GM18909 (cell line): ENCODE data around the gene NAA60.
"Not testable (repeated sequence)": the region's sequence is repeated elsewhere in the genome, so short reads cannot be mapped to it uniquely, and the experiment has no call there.

ENCODE experiments used
- ATAC-seq: cut with Tn5 transposase; IDR thresholded peaks from one replicate; pipeline ENCODE4 v1.9.1; 2021; ENCODE audit warnings: mild to moderate bottlenecking; ENCODE audit not compliant: unreplicated experiment, poor library complexity

Gene NAA60

GRCh38 chr16:3460585-3460984 lies 17.1 kb downstream of the NAA60 start:
- no peak for ATAC-seq

- no peak for ATAC-seq
These were observed 17.7 kb downstream of the NAA60 start for GRCh38 chr16:3461151-3461550.

GRCh38 chr16:3465301-3465700 lies 21.8 kb downstream of the NAA60 start:
- ATAC-seq = no peak

GRCh38 chr16:3465911-3466584 lies 22.6 kb downstream of the NAA60 start:
- ATAC-seq = no peak

GRCh38 chr16:3467182-3467581 lies 23.7 kb downstream of the NAA60 start:
- ATAC-seq = no peak

GRCh38 chr16:3467921-3468320 lies 24.4 kb downstream of the NAA60 start:
- ATAC-seq = no peak

- no peak for ATAC-seq
These were observed 25.0 kb downstream of the NAA60 start for GRCh38 chr16:3468501-3468900.

- ATAC-seq = no peak
These were observed 26.3 kb downstream of the NAA60 start for GRCh38 chr16:3469736-3470135.

GRCh38 chr16:3470723-3471122 lies 27.2 kb downstream of the NAA60 start:
- no peak for ATAC-seq

GRCh38 chr16:3471518-3472176 lies 28.2 kb downstream of the NAA60 start:
- no peak for ATAC-seq

- ATAC-seq = no peak
These were observed 29.6 kb downstream of the NAA60 start for GRCh38 chr16:3472878-3473595.

GRCh38 chr16:3473596-3473943 lies 30.1 kb downstream of the NAA60 start:
- ATAC-seq = not testable (repeated sequence)

GRCh38 chr16:3474136-3474779 lies 30.8 kb downstream of the NAA60 start:
- no peak for ATAC-seq

- not testable (repeated sequence) for ATAC-seq
These were observed 31.4 kb downstream of the NAA60 start for GRCh38 chr16:3474870-3475269.

GRCh38 chr16:3475604-3476375 lies 32.3 kb downstream of the NAA60 start:
- no peak for ATAC-seq

- no peak for ATAC-seq
These were observed 32.9 kb downstream of the NAA60 start for GRCh38 chr16:3476409-3476808.

GRCh38 chr16:3478242-3478925 lies 34.9 kb downstream of the NAA60 start:
- no peak for ATAC-seq

GRCh38 chr16:3479654-3480216 lies 36.3 kb downstream of the NAA60 start:
- no peak for ATAC-seq

- no peak for ATAC-seq
These were observed 37.6 kb downstream of the NAA60 start for GRCh38 chr16:3480901-3481695.
